Measurements from ENCODE around the gene SERPINB5.

GRCh38 chr18:63449426-63449825 is 27.3 kb upstream of the SERPINB5 start:
- TF ChIP-seq CTCF (IDR thresholded peaks at IDR 0.05) (no peak), POLR2A (IDR thresholded peaks at IDR 0.05) (no peak)
